GM23338 (cell line): ENCODE data around the gene ERBB4. TPM values are rescaled to one million over a fixed set of nuclear protein-coding genes. Genes with fewer than 3 reads are reported as not detected.

Source experiments
- ATAC-seq: fragments of 200-7000 bp; cut with Tn5 transposase; 3 replicates; pipeline ENCODE4 v1.9.1; 2020
- DNase-seq: peaks from one replicate; pipeline ENCODE4 v3.0.0-alpha.2; 2015; ENCODE audit warnings: low spot score
- H2AFZ ChIP-seq: fragments of 200-600 bp; sonication (generic); 2 replicates; pipeline ENCODE4 v1.8.0; 2016; ENCODE audit warnings: antibody characterized with exemption, mild to moderate bottlenecking, moderate library complexity
- H3F3A ChIP-seq: fragments of 200-600 bp; sonication (generic); replicated peaks from 2 replicates; pipeline ENCODE4 v1.8.0; 2017; ENCODE audit warnings: antibody characterized with exemption, mixed run types, low read depth
- H3K27ac ChIP-seq: fragments of 200-600 bp; sonication (generic); 2 replicates; pipeline ENCODE4 v1.6.1; 2016; ENCODE audit warnings: low read depth
- H3K27me3 ChIP-seq: fragments of 200-600 bp; sonication (generic); 2 replicates; pipeline ENCODE4 v1.8.0; 2016; ENCODE audit warnings: mild to moderate bottlenecking, mixed run types, moderate library complexity; ENCODE audit not compliant: insufficient read depth
- H3K36me3 ChIP-seq: fragments of 200-600 bp; sonication (generic); 2 replicates; pipeline ENCODE4 v1.8.0; 2016; ENCODE audit warnings: mild to moderate bottlenecking; ENCODE audit not compliant: insufficient read depth
- H3K4me1 ChIP-seq: fragments of 200-600 bp; sonication (generic); 2 replicates; pipeline ENCODE4 v1.8.0; 2016; ENCODE audit warnings: mild to moderate bottlenecking, moderate library complexity; ENCODE audit not compliant: insufficient read depth
- H3K4me2 ChIP-seq: fragments of 200-600 bp; sonication (generic); 2 replicates; pipeline ENCODE4 v1.7.1; 2017; ENCODE audit warnings: mixed run types
- H3K4me3 ChIP-seq: fragments of 200-600 bp; sonication (generic); 2 replicates; pipeline ENCODE4 v1.6.1; 2016; ENCODE audit warnings: mixed run types
- H3K79me2 ChIP-seq: fragments of 200-600 bp; sonication (generic); replicated peaks from 2 replicates; pipeline ENCODE4 v1.8.0; 2017; ENCODE audit warnings: mild to moderate bottlenecking; ENCODE audit not compliant: insufficient read depth
- H3K9me2 ChIP-seq: fragments of 200-600 bp; sonication (generic); 2 replicates; pipeline ENCODE4 v1.8.0; 2017; ENCODE audit not compliant: insufficient read depth
- H4K20me1 ChIP-seq: fragments of 200-600 bp; sonication (generic); replicated peaks from 2 replicates; pipeline ENCODE4 v1.8.0; 2017; ENCODE audit warnings: mild to moderate bottlenecking; ENCODE audit not compliant: insufficient read depth
- H3K27ac Mint-ChIP-seq: 2 replicates; pipeline ENCODE4 v1.8.0; 2020; ENCODE audit warnings: inconsistent platforms, mild to moderate bottlenecking, moderate library complexity, mixed read lengths
- H3K27me3 Mint-ChIP-seq: 3 replicates; pipeline ENCODE4 v1.8.0; 2022; ENCODE audit warnings: low read depth, mild to moderate bottlenecking, moderate library complexity, mixed read lengths, inconsistent platforms; ENCODE audit not compliant: insufficient read depth, poor library complexity
- H3K36me3 Mint-ChIP-seq: 3 replicates; pipeline ENCODE4 v1.8.0; 2021; ENCODE audit warnings: low read depth, mild to moderate bottlenecking, inconsistent platforms, moderate library complexity, mixed read lengths
- H3K4me1 Mint-ChIP-seq: 3 replicates; pipeline ENCODE4 v1.8.0; 2020; ENCODE audit warnings: mild to moderate bottlenecking, inconsistent platforms, mixed read lengths
- H3K4me3 Mint-ChIP-seq: 3 replicates; pipeline ENCODE4 v1.8.0; 2021; ENCODE audit warnings: moderate library complexity, mild to moderate bottlenecking, inconsistent platforms, mixed read lengths
- H3K9me3 Mint-ChIP-seq: 3 replicates; pipeline ENCODE4 v1.8.0; 2020; ENCODE audit warnings: moderate library complexity, mild to moderate bottlenecking, inconsistent platforms, mixed read lengths
- CTCF ChIP-seq, 2 experiments: fragments of 200-600 bp in 1 of 2; sonication (generic) in 1 of 2; conservative IDR thresholded peaks; 2 replicates each; pipeline versions ENCODE4 v1.5.1 to v1.6.1; 2016 to 2017; ENCODE audit warnings: antibody characterized with exemption in 2 of 2, low read depth in 2 of 2, mild to moderate bottlenecking in 2 of 2, moderate library complexity in 1 of 2
- POLR2AphosphoS5 ChIP-seq: IDR thresholded peaks from 2 replicates; pipeline ENCODE4 v1.6.1; 2016; ENCODE audit warnings: antibody characterized with exemption, low read depth
- STAT1 ChIP-seq: IDR thresholded peaks from one replicate; pipeline ENCODE4 v1.6.1; 2016; ENCODE audit warnings: antibody characterized with exemption; ENCODE audit not compliant: unreplicated experiment
- ZNF331 ChIP-seq: fragments of 250-450 bp; sonication (Bioruptor Pico); IDR thresholded peaks from 2 replicates; pipeline ENCODE4 v1.5.0; 2020; ENCODE audit warnings: low read depth, mild to moderate bottlenecking, moderate library complexity
- polyA plus RNA-seq: library from polyadenylated mRNA; unstranded; fragments of >200 nt; fragmentation: Nextera tagmentation; extraction: Ambion mirVana; gene quantifications from 2 replicates; pipeline ENCODE4 v1.2.1, GENCODE V29; 2016
- total RNA-seq: library from RNA; depleted of rRNA; stranded (reverse); fragments of >200 nt; shearing (Covaris generic); gene quantifications from 2 replicates; pipeline ENCODE4 v1.2.3, GENCODE V29; 2014
- TF ChIP-seq, protein P1 (sequence below): fragments of 250-450 bp; sonication (Bioruptor Pico); IDR thresholded peaks from 2 replicates; pipeline ENCODE4 v1.5.0; 2020; ENCODE audit warnings: mild to moderate bottlenecking, moderate library complexity

Gene ERBB4
- total and polyA plus RNA-seq, 2 experiments from 2014 or later, result 0.73 to 1.1 TPM

DNA sequence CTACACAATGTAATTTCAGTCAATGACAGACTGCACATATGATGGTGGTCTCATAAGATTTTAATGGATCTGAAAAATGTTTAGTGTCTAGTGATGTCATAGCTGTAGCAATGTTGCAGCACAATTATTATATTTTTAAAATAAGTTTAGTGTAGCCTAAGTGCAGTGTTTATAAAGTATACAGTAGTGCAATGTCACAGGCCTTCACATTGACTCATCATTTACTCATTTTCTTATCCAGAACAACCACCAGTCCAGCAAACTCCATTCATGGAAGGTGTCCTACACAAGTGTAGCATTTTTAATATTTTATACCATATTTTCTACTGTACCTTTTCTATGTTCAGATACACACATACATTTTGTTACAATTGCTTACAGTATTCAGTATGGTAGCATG, 663.1 kb downstream of the ERBB4 start (continued):
- TF ChIP-seq ZNF331, result no peak
- TF ChIP-seq STAT1, result no peak
- TF ChIP-seq CTCF (conservative IDR thresholded peaks at IDR 0.05; ENCODE audit: low read depth in 2 of 2), result no peak
- no peak for TF ChIP-seq POLR2AphosphoS5

GRCh38 chr2:211868996-211869533, 669.5 kb downstream of the ERBB4 start:
- H2AFZ ChIP-seq, result 0 out of 2 replicates have a peak overlapping the region, but pooled peaks have one; percentile 6
- H3K27me3 Mint-ChIP-seq, result no peaks in the 10 kb centered on the region

More at GRCh38 chr2:211868996-211869533, 669.5 kb downstream of the ERBB4 start:
- H3K27me3 ChIP-seq, result no peaks in the 10 kb centered on the region
- no peak overlapping the region for H3K27ac ChIP-seq
- no peak for DNase-seq
- H3K36me3 ChIP-seq, result no peaks in the 10 kb centered on the region
- no peaks in the 10 kb centered on the region for H3K4me1 ChIP-seq
- no peak for ATAC-seq
- no peaks in the 10 kb centered on the region for H4K20me1 ChIP-seq
- TF ChIP-seq, protein P1, sequence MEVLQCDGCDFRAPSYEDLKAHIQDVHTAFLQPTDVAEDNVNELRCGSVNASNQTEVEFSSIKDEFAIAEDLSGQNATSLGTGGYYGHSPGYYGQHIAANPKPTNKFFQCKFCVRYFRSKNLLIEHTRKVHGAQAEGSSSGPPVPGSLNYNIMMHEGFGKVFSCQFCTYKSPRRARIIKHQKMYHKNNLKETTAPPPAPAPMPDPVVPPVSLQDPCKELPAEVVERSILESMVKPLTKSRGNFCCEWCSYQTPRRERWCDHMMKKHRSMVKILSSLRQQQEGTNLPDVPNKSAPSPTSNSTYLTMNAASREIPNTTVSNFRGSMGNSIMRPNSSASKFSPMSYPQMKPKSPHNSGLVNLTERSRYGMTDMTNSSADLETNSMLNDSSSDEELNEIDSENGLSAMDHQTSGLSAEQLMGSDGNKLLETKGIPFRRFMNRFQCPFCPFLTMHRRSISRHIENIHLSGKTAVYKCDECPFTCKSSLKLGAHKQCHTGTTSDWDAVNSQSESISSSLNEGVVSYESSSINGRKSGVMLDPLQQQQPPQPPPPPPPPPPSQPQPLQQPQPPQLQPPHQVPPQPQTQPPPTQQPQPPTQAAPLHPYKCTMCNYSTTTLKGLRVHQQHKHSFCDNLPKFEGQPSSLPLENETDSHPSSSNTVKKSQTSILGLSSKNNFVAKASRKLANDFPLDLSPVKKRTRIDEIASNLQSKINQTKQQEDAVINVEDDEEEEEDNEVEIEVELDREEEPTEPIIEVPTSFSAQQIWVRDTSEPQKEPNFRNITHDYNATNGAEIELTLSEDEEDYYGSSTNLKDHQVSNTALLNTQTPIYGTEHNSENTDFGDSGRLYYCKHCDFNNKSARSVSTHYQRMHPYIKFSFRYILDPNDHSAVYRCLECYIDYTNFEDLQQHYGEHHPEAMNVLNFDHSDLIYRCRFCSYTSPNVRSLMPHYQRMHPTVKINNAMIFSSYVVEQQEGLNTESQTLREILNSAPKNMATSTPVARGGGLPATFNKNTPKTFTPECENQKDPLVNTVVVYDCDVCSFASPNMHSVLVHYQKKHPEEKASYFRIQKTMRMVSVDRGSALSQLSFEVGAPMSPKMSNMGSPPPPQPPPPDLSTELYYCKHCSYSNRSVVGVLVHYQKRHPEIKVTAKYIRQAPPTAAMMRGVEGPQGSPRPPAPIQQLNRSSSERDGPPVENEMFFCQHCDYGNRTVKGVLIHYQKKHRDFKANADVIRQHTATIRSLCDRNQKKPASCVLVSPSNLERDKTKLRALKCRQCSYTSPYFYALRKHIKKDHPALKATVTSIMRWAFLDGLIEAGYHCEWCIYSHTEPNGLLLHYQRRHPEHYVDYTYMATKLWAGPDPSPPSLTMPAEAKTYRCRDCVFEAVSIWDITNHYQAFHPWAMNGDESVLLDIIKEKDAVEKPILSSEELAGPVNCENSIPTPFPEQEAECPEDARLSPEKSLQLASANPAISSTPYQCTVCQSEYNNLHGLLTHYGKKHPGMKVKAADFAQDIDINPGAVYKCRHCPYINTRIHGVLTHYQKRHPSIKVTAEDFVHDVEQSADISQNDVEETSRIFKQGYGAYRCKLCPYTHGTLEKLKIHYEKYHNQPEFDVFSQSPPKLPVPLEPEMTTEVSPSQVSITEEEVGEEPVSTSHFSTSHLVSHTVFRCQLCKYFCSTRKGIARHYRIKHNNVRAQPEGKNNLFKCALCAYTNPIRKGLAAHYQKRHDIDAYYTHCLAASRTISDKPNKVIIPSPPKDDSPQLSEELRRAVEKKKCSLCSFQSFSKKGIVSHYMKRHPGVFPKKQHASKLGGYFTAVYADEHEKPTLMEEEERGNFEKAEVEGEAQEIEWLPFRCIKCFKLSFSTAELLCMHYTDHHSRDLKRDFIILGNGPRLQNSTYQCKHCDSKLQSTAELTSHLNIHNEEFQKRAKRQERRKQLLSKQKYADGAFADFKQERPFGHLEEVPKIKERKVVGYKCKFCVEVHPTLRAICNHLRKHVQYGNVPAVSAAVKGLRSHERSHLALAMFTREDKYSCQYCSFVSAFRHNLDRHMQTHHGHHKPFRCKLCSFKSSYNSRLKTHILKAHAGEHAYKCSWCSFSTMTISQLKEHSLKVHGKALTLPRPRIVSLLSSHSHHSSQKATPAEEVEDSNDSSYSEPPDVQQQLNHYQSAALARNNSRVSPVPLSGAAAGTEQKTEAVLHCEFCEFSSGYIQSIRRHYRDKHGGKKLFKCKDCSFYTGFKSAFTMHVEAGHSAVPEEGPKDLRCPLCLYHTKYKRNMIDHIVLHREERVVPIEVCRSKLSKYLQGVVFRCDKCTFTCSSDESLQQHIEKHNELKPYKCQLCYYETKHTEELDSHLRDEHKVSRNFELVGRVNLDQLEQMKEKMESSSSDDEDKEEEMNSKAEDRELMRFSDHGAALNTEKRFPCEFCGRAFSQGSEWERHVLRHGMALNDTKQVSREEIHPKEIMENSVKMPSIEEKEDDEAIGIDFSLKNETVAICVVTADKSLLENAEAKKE (CRISPR knock-in tag), result no peak
- no peak for TF ChIP-seq ZNF331
- Mint-ChIP-seq H3K4me3 (no peak overlapping the region), H3K27ac (no peak overlapping the region), H3K36me3 (peaks cover 3% of the 10 kb centered on the region; the same call in 1 of the 3 replicates), H3K9me3 (peaks cover 2% of the 10 kb centered on the region; the same call in 2 of the 3 replicates), H3K4me1 (no peaks in the 10 kb centered on the region)
- H3F3A ChIP-seq, result no peaks in the 10 kb centered on the region
- no peaks in the 10 kb centered on the region; the same call in 1 of the 2 replicates for H3K9me2 ChIP-seq
- H3K4me2 ChIP-seq, result no peak overlapping the region
- no peak overlapping the region for H3K4me3 ChIP-seq
- H3K79me2 ChIP-seq, result no peaks in the 10 kb centered on the region
